Activated effector memory CD4-positive, alpha-beta T cell treated with Interleukin-2 at 50 U/mL for 16 hours (primary cell): ENCODE results near the gene MIOS.

Experiments
- DNase-seq: peaks from one replicate; pipeline ENCODE4 v3.0.0-alpha.2; 2020

The MIOS gene

GRCh38 chr7:7584653-7585052 is 18.0 kb downstream of the MIOS start:
- no peak for DNase-seq

GRCh38 chr7:7585241-7585928 is 18.7 kb downstream of the MIOS start:
- no peak for DNase-seq

GRCh38 chr7:7595451-7595850 is 28.8 kb downstream of the MIOS start:
- no peak for DNase-seq

GRCh38 chr7:7596176-7596575 is 29.5 kb downstream of the MIOS start:
- DNase-seq, result no peak

- DNase-seq, result no peak
Measured at GRCh38 chr7:7607010-7607409, 40.3 kb downstream of the MIOS start.

GRCh38 chr7:7609330-7609729 is 42.6 kb downstream of the MIOS start:
- no peak for DNase-seq

DNA sequence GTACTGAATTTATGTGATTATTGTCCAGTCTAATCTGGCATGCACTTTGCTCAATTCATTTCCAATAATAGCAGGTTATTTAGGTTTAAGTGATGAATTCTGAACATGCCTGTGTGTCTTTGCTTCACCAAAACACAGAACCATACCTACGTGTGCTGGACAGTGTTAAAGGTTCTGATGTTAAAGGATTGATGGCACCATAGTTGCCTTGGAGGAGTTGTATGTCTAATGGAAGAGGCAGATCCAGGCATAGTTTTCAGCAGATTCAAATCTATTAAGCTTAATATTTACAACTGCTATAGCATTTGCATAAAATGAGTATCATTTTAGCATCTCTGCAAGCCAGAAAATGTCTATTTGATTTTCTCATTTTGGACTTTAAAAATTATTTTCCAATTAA is 45.8 kb downstream of the MIOS start:
- no peak for DNase-seq

- no peak for DNase-seq
Measured at GRCh38 chr7:7613210-7613609, 46.5 kb downstream of the MIOS start.

DNA sequence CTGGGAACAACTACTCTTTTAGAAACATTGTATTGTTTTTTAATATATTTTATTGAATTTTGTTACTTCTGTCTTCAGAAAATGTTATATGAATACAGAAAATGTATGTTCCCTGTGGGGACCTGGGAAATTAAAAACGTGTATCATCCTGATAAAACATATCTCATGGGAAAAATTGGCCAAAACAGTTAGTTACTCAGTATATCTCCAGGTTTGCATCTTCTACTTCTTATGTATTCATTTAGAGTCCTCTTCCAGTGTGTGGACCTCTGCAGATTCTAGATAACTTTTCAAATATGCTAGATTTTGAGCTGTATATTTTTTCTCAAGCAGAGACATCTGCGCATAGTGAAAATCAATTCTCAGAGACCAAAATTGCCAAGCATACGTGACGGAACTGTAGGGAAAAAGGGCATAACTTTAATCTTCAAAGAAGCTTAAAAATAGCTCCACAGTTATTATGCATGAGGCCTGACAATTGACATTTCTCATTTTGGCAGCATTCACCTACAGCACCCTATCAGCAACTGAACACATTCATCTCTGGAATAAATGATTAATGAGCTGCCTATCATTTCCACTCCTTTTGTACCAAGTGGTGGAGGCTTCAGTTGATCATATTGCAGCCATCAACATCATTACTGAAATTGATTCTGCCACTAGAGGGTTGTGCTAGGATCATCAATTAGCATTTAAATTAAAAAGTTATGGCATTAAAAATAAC is 47.5 kb downstream of the MIOS start:
- DNase-seq, result no peak

- DNase-seq, result no peak
Measured at GRCh38 chr7:7617550-7617949, 50.9 kb downstream of the MIOS start.

- no peak for DNase-seq
Measured at GRCh38 chr7:7618410-7618809, 51.7 kb downstream of the MIOS start.

GRCh38 chr7:7620236-7620635 is 53.6 kb downstream of the MIOS start:
- no peak for DNase-seq

DNA sequence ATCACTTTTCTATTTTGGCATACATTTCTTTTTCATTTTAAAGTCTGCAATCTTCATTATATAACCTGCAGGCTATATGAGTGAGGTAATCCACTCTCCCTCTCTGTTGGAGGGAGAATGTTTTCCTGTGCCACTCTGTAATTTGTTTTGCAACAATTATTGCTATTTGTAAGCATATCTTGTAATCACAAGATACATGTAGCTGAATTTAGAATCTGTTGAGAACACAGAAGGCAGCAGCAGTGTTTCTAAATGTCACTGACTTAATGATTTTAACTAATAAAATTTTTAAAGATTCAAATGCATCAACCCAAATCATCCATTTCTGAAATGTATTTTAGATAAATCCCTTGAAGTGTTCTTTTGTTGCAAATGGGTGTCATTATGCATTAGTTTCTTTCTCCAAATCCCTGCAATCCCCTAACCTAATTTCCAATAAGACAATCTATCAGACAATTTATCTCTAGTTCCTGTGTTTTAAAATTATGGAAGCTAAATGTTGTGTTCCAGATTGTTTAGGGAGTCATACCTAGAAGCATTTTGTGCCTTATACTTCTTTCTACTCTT is 54.0 kb downstream of the MIOS start:
- no peak for DNase-seq

GRCh38 chr7:7628476-7628875 is 61.8 kb downstream of the MIOS start:
- no peak for DNase-seq

- DNase-seq, result no peak
Measured at GRCh38 chr7:7630626-7631329, 64.1 kb downstream of the MIOS start.

DNA sequence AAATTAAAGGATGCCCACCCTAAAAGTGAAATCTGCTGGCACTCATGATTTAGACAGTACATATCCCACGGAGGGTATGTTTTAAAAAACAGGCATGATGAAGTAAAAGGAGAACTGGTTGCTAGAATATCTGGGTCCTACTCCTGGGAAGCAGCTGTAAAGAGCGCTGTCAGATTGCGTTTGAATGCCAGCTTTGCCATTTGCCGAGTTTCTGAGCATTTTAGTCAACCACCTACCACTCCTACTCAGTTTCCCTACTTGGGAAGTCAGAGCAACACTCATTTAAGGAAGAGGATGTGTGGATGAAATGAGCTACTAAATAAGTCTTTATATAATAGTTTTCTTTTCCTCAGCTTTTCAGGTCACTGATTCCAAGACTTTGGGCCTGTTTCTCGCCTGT is 72.7 kb downstream of the MIOS start:
- DNase-seq, result no peak

- DNase-seq, result no peak
Measured at GRCh38 chr7:7639847-7640220, 73.2 kb downstream of the MIOS start.

DNA sequence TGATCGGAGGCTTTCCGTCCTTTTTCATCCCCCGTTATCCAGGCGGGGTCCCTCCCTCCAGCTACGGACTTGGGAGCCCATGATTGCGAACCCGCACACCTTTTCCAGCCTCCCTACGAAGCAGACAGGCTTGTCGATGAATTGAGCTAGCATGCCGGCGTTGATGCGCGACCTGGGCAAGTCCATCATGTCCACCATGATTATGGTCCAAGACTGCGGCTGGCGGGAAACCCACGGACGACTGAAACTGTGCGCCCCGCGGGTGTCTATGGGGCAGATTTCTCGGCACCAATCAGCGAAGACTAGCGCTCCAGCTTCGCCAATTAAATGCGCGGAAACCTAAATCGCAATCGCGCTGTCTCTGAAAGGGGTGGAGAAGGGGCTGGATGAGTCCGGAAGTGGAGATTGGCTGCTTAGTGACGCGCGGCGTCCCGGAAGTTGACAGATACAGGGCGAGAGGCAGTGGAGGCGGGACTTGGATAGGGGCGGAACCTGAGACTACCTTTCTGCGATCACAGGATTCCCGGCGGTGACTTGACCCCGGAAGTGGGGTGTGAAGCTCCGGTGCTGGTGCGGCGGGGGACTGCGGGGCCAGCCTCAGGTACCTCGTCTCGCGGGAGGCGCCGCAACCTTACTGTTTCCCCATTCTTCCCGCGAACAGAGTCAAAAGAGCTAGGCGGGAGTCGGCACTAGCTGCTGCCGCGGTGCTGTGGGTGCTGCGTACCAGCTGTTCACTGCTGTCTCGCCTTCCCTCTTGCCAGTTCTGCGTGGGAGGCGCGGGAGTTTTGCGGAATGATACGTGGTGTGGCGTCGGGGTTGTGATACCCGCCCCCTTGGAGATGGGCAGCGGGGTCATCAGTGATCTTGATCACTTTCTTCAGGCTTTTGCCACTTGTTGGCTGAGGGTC is 73.8 kb downstream of the MIOS start, which contains the start of gene UMAD1:
TSS of gene UMAD1 (plus strand) at position 532 of the 908 bp plus-strand sequence. CDS start 32,620 bp downstream, outside the sequence.
- DNase-seq, result peak; percentile 97

DNA sequence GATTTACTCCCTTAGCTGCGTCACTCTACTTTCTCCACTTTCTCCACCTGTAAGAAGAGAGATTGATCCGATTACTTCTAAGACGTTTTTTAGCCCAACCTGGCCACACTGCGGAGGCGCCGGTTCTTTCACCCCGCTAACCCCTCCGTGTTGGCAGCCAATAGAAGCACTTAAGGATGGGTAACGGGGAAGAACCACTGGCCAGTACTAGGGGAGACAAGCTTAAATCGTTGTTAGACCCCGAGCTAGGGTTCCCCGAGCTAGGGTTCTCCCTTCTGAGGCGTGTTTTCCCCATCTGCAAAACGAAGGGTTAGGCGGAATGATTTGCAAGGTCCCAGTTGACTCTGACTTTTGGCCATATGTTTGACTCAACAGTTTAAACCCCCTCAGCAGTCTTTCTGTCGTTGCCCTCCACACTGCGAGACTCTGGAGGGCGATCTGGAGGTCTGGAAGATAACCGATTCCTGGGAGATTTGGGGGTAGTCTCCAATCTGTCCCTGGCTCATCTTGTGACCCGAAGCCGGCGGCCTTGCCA is 74.5 kb downstream of the MIOS start:
- DNase-seq, result no peak

DNA sequence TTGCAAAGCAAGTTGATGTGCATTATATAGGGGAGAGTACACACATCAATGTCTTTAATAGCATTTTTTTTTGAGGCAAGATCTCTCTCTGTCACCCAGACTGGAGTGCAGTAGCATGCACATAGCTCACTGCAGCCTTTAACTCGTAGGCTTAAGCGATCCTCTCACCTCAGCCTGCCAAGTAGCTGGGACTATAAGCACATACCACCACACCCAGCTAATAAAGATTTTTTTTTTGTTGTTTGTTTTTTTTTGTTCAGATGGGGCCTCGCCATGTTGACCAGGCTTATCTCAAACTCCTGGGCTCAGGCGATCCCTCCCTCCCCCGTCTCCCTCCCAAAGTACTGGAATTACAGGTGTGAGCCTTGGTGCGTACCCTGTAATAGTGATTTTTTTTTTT is 75.4 kb downstream of the MIOS start:
- DNase-seq, result no peak

DNA sequence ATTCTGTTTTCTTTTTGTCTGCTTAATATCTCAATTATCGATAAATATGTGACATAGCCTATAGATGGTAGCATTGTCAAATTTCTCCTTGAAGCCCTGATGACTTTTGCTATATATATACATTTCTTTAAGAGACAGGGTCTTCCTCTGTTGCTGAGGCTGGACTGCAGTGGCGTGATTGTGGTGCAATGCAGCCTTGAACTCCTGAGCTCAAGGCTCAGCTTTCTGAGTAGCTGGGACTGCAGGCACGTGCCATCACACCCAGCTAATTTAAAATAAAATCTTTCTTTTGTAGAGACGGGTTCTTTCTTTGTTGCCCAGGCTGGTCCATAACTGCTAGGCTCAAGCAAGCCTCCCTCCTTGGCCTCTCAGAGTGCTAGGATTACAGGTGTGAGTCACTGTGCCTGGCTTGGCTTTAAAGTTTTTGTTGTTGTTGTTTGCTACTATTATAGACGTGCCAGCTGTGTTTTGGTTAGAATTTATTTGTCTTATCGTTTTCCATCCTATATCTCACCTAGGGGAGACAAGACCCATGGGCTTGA is 80.9 kb downstream of the MIOS start:
- DNase-seq, result no peak

DNA sequence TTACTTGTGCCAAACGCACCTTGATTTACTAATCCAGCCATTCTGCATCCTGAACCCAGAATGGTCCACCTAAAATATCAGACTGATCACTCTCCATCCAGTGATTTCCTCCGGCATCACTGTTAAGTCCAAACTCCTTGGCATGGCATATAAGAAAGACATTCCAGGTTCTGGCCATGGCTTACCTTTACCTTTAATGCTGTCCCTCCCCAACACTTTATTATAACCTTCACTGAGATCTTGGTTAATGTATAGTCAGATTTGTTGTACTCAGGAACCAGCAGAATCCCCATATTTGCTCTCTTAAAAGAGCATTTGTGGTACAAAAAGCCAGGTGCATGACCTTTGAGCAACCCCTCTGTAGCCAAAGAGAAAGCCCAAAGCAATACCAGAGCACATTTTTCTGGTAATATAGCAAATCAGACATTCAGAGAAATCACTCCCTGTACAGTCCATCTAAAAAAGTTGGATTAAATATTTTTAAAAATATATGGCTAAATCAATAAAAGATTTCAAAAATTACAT is 84.1 kb downstream of the MIOS start:
- no peak for DNase-seq
